Measurements from ENCODE around the gene FIGLA. TPM values are rescaled to one million over a fixed set of nuclear protein-coding genes. Genes with fewer than 3 reads are reported as not detected.

FIGLA gene
- total and polyA plus RNA-seq, 2 experiments from 2014 or later = not detected

DNA sequence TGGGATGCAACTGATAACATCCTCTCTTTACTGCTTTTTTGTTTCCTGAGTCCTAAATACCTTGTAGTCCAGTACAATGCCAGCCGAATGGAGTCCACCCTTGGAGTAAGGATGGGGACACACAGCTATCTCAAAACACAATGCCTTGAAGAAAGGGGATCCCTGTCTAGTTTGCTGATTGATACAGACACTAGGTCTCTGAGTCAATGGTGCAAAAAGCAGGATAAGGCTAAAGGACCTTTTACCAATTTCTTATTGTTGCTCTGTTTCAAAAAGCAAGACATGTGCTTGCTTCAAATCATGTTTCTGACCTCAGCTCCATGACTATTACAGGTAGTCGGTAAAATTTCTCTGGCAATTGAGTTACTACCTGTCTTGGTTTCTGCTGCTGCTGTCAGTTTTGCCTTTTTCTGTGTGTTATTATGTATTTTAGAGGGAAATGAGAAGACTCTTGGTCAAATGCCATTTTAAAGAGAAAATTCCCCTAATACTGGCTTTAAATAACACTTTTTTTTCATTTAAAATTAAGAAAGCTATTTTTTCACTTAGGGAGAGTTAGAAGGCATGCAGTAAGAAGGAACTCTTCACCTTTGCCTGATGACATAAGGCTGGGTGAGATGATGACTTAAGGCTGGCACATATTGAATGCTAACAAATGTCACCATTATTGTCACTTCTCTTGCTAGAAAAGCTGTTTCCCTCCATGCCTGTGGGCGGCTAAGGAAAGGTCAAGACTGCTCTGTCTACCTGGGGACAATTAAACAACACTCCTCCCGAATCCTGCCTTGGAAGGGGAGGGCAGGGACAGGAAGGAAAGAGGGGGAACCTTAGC lies 4.9 kb upstream of the FIGLA start:
- Mint-ChIP-seq H3K27me3 (ENCODE audit: insufficient read depth, low read depth, poor library complexity) (peaks cover 25% of the 10 kb centered on the region), H3K4me3 (no peak overlapping the region), H3K9me3 (peaks cover 16% of the 10 kb centered on the region), H3K36me3 (ENCODE audit: low read depth) (peaks cover 7% of the 10 kb centered on the region), H3K27ac (no peak overlapping the region), H3K4me1 (peaks cover 15% of the 10 kb centered on the region)
- H3F3A ChIP-seq (replicated peaks; ENCODE audit: low read depth) = peaks cover 6% of the 10 kb centered on the region; the same call in 1 of the 2 replicates
- H3K9me2 ChIP-seq (ENCODE audit: insufficient read depth) = no peaks in the 10 kb centered on the region
- no peaks in the 10 kb centered on the region for H3K36me3 ChIP-seq (ENCODE audit: insufficient read depth)
- DNase-seq (ENCODE audit: low spot score) (no peak), ATAC-seq (no peak)
- H3K27me3 ChIP-seq (ENCODE audit: insufficient read depth) = peaks cover 62% of the 10 kb centered on the region
- 0 out of 2 replicates have a peak, but pooled peaks cover 3% of the 10 kb centered on the region for H4K20me1 ChIP-seq (replicated peaks; ENCODE audit: insufficient read depth)
- peaks cover 6% of the 10 kb centered on the region; the same call in 1 of the 2 replicates for H3K4me1 ChIP-seq (ENCODE audit: insufficient read depth)
- no peak overlapping the region for H3K4me2 ChIP-seq
- no peak overlapping the region for H3K27ac ChIP-seq (ENCODE audit: low read depth)
- H3K4me3 ChIP-seq = no peak overlapping the region
- TF ChIP-seq POLR2AphosphoS5 (IDR thresholded peaks at IDR 0.05; ENCODE audit: low read depth) (no peak), STAT1 (IDR thresholded peaks at IDR 0.05; ENCODE audit: unreplicated experiment) (no peak), JUNB (IDR thresholded peaks at IDR 0.05; ENCODE audit: unreplicated experiment) (no peak), EZH2 (IDR thresholded peaks at IDR 0.05; ENCODE audit: low read depth, unreplicated experiment) (no peak), CREB1 (CRISPR knock-in tag; IDR thresholded peaks at IDR 0.05; ENCODE audit: low read depth) (no peak), NANOG (IDR thresholded peaks at IDR 0.05; ENCODE audit: borderline replicate concordance) (no peak), ZNF114 (CRISPR knock-in tag; IDR thresholded peaks at IDR 0.05) (no peak), EZH2phosphoT487 (IDR thresholded peaks at IDR 0.05; ENCODE audit: unreplicated experiment) (no peak)
- TF ChIP-seq, protein P1, sequence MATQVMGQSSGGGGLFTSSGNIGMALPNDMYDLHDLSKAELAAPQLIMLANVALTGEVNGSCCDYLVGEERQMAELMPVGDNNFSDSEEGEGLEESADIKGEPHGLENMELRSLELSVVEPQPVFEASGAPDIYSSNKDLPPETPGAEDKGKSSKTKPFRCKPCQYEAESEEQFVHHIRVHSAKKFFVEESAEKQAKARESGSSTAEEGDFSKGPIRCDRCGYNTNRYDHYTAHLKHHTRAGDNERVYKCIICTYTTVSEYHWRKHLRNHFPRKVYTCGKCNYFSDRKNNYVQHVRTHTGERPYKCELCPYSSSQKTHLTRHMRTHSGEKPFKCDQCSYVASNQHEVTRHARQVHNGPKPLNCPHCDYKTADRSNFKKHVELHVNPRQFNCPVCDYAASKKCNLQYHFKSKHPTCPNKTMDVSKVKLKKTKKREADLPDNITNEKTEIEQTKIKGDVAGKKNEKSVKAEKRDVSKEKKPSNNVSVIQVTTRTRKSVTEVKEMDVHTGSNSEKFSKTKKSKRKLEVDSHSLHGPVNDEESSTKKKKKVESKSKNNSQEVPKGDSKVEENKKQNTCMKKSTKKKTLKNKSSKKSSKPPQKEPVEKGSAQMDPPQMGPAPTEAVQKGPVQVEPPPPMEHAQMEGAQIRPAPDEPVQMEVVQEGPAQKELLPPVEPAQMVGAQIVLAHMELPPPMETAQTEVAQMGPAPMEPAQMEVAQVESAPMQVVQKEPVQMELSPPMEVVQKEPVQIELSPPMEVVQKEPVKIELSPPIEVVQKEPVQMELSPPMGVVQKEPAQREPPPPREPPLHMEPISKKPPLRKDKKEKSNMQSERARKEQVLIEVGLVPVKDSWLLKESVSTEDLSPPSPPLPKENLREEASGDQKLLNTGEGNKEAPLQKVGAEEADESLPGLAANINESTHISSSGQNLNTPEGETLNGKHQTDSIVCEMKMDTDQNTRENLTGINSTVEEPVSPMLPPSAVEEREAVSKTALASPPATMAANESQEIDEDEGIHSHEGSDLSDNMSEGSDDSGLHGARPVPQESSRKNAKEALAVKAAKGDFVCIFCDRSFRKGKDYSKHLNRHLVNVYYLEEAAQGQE (IDR thresholded peaks at IDR 0.05; ENCODE audit: unreplicated experiment) = no peak
- TF ChIP-seq, protein P2, sequence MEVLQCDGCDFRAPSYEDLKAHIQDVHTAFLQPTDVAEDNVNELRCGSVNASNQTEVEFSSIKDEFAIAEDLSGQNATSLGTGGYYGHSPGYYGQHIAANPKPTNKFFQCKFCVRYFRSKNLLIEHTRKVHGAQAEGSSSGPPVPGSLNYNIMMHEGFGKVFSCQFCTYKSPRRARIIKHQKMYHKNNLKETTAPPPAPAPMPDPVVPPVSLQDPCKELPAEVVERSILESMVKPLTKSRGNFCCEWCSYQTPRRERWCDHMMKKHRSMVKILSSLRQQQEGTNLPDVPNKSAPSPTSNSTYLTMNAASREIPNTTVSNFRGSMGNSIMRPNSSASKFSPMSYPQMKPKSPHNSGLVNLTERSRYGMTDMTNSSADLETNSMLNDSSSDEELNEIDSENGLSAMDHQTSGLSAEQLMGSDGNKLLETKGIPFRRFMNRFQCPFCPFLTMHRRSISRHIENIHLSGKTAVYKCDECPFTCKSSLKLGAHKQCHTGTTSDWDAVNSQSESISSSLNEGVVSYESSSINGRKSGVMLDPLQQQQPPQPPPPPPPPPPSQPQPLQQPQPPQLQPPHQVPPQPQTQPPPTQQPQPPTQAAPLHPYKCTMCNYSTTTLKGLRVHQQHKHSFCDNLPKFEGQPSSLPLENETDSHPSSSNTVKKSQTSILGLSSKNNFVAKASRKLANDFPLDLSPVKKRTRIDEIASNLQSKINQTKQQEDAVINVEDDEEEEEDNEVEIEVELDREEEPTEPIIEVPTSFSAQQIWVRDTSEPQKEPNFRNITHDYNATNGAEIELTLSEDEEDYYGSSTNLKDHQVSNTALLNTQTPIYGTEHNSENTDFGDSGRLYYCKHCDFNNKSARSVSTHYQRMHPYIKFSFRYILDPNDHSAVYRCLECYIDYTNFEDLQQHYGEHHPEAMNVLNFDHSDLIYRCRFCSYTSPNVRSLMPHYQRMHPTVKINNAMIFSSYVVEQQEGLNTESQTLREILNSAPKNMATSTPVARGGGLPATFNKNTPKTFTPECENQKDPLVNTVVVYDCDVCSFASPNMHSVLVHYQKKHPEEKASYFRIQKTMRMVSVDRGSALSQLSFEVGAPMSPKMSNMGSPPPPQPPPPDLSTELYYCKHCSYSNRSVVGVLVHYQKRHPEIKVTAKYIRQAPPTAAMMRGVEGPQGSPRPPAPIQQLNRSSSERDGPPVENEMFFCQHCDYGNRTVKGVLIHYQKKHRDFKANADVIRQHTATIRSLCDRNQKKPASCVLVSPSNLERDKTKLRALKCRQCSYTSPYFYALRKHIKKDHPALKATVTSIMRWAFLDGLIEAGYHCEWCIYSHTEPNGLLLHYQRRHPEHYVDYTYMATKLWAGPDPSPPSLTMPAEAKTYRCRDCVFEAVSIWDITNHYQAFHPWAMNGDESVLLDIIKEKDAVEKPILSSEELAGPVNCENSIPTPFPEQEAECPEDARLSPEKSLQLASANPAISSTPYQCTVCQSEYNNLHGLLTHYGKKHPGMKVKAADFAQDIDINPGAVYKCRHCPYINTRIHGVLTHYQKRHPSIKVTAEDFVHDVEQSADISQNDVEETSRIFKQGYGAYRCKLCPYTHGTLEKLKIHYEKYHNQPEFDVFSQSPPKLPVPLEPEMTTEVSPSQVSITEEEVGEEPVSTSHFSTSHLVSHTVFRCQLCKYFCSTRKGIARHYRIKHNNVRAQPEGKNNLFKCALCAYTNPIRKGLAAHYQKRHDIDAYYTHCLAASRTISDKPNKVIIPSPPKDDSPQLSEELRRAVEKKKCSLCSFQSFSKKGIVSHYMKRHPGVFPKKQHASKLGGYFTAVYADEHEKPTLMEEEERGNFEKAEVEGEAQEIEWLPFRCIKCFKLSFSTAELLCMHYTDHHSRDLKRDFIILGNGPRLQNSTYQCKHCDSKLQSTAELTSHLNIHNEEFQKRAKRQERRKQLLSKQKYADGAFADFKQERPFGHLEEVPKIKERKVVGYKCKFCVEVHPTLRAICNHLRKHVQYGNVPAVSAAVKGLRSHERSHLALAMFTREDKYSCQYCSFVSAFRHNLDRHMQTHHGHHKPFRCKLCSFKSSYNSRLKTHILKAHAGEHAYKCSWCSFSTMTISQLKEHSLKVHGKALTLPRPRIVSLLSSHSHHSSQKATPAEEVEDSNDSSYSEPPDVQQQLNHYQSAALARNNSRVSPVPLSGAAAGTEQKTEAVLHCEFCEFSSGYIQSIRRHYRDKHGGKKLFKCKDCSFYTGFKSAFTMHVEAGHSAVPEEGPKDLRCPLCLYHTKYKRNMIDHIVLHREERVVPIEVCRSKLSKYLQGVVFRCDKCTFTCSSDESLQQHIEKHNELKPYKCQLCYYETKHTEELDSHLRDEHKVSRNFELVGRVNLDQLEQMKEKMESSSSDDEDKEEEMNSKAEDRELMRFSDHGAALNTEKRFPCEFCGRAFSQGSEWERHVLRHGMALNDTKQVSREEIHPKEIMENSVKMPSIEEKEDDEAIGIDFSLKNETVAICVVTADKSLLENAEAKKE (CRISPR knock-in tag; IDR thresholded peaks at IDR 0.05) = no peak
- TF ChIP-seq, protein P3, sequence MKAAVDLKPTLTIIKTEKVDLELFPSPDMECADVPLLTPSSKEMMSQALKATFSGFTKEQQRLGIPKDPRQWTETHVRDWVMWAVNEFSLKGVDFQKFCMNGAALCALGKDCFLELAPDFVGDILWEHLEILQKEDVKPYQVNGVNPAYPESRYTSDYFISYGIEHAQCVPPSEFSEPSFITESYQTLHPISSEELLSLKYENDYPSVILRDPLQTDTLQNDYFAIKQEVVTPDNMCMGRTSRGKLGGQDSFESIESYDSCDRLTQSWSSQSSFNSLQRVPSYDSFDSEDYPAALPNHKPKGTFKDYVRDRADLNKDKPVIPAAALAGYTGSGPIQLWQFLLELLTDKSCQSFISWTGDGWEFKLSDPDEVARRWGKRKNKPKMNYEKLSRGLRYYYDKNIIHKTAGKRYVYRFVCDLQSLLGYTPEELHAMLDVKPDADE (IDR thresholded peaks at IDR 0.05) = no peak
- 0 out of 2 replicates have a peak overlapping the region, but pooled peaks have one; percentile 5 for H2AFZ ChIP-seq
- no peaks in the 10 kb centered on the region for H3K79me2 ChIP-seq (replicated peaks; ENCODE audit: insufficient read depth)

Measured in GM23338 (cell line).